Activated CD4-positive, CD25-positive, alpha-beta regulatory T cell treated with anti-CD3 and anti-CD28 coated beads, Interleukin-2, amount 50 U/mL, for 72 hours (primary cell): ENCODE measurements around the gene PPP1R37.
A peak's percentile ranks its signal among the peaks of the same experiment; 100 is the strongest.

Experiments used
- DNase-seq: peaks from one replicate; pipeline ENCODE4 v3.0.0; 2021

Gene PPP1R37, protein sequence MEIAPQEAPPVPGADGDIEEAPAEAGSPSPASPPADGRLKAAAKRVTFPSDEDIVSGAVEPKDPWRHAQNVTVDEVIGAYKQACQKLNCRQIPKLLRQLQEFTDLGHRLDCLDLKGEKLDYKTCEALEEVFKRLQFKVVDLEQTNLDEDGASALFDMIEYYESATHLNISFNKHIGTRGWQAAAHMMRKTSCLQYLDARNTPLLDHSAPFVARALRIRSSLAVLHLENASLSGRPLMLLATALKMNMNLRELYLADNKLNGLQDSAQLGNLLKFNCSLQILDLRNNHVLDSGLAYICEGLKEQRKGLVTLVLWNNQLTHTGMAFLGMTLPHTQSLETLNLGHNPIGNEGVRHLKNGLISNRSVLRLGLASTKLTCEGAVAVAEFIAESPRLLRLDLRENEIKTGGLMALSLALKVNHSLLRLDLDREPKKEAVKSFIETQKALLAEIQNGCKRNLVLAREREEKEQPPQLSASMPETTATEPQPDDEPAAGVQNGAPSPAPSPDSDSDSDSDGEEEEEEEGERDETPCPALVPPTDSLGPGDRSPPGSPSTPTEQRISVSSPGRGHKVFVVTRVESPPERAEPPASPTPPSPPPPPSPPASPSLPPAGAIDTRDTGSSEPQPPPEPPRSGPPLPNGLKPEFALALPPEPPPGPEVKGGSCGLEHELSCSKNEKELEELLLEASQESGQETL

DNA sequence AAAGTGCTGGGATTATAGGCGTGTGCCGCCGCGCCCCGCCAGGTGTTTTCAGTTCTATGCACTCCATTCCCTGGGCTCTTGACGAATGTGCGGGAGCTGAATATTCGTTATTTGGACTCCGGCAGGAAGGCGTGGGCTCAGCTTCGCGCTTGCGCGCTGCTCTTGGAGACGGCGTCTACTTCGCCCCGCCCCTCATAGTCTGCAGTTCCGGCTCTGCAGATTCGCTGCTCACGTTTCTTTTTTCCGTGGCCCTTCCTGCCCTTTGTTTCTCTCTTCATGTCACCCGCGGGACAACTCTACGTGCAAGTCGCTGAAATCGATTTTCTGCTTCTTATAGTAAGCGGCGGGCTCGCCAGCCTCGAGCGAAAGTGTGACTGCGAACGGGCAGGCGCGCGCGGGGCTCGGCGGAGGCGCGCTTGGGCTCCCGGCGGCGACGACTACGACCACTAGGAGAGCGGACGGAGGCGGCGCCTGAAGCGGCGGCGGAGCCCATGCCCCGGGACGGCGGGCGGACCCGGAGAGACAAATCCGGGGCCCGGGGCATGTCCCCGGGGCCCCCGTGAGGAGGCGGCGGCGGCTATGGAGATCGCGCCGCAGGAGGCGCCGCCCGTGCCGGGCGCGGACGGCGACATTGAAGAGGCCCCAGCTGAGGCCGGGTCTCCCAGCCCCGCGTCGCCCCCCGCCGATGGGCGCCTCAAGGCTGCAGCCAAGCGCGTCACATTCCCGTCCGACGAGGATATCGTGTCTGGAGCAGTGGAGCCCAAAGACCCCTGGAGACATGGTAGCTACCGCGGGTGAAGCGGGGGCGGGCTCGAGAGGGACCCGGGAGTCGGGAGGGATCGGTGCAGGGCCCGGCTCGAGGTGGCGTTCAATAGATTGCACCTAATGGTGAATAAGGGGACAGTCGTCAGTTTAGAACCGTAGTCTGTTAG lies at the start of gene PPP1R37:
TSS of gene PPP1R37 (plus strand) at position 433 of the 932 bp plus-strand sequence. CDS start at position 580, 147 bp downstream.
- DNase-seq, result peak; percentile 90

DNA sequence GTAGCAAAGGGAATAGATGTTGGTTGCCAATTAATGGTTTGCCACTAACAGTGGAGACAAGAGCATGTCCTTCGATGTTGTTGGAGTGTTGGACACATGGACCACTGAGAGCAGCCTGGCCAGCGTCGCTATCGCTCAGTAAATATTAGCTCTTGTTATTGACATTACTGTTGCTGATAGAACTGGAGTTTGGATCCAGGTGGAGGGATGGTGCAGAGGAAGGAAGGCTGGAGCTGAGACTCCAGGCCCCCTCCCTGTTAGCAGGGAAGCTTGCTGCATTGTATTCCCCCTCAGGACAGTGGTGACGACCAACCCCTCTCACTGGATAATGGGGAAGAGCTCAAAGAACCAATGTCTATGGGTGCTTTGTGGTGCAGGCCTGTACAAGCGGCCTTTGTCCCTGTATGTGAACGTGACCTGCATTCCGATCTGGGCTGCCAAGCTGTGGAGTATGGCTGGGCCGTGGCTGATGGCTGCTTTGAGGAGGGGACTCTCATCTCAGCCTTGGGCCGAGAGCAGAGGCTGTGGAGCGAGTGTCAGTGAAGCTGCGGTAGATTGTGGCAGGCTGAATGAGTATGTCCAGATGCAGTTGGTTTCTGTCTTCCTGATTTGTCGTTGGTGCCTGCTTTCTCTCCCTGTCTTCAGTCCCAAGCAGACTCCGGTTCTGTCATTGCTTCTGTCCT lies 47.2 kb upstream of the PPP1R37 start:
- no peak for DNase-seq

DNA sequence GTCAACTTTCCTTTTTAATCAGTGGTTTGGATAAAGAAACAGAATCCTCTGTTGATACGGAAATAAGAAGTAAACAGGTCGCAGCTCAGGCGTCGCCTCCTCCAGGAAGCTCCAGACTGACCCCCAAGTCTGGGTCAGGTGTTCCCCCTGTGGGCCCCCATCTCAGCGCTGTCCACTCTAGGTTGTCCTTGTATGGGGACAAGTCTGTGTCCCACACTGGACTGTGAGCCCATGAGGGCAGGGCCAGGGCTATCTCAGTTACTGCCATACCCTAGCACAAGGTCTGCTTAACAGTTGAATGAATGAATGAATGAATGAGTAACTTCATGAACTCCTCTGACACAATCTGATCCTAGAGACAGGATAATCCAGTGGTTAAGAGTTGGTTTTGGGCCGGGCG lies 46.6 kb upstream of the PPP1R37 start:
- DNase-seq, result no peak

DNA sequence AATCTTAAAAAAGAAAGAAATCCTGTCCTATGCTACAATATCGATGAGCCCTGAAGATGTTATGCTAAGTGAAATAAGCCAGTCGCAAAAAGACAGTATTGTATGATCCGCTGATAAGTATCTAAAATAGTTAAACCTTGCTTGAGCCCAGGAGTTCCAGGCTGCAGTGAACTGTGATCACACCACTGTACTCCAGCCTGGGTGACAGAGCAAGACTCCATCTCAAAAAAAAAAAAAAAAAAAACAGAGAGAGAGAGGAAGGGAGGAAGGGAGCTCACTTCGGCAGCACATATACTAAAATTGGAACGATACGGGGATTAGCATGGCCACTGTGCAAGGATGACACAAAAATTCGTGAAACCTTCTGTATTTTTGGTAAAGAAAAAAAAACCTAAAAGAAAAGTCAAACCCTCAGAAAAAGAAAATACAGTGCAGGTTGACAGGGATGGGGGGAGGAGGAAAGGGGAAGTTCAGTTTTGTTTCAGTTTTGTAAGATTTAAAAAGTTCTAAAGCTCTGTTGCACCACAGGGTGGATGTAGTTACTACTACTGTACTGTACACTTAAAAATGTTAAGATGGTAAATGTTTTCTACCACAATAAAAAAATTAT lies 45.7 kb upstream of the PPP1R37 start:
- no peak for DNase-seq

DNA sequence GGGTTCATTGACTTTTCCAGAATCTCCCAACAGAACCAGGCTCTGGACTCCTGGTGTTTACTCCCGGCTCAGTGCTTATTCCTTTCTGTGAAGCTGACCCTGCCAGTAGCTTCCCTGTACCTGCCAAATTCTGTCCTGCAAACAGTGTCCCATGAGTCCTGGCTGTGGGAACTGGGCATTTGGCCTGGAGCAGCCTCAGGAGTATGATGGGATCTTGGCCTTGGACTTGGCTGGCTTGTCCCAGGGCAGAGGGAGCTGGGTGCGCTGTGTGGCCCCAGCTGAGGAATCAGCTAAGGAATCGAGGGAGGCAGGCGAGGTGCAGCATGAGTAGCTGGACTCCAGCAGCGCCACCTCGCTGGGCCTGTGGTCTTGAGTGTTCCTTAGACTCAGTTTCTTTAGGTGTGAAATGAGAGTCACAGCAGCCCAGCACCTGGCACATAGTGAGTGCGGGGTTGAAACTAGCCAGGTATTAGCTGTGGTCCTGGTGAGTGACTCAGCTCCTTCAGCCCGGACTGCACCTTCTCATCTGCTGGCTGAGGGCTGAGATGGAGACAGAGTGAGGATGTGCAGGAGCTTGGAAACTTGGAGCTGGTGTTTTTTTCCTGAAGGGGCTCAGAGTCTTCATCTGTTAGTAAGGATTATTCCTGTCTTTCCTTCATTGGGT lies 43.8 kb upstream of the PPP1R37 start:
- DNase-seq, result no peak

DNA sequence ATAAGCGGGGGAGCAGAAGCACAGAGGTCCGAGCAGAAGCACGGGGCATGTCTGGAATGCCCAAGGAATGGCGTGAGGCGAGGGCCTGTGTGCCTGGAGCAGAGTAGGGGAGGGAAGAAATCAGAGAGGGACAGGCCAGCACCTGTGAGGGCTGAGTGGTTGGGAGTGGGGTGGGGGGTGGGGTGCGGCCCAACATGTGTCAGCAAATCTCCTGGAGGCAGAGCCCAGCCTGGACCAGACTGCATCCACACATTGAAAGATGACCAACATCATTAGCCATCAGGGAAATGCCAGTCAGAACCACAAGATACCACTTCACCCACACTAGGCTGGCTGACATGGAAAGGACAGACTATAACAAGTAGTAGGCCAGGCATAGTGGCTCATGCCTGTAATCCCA lies 42.9 kb upstream of the PPP1R37 start:
- no peak for DNase-seq

DNA sequence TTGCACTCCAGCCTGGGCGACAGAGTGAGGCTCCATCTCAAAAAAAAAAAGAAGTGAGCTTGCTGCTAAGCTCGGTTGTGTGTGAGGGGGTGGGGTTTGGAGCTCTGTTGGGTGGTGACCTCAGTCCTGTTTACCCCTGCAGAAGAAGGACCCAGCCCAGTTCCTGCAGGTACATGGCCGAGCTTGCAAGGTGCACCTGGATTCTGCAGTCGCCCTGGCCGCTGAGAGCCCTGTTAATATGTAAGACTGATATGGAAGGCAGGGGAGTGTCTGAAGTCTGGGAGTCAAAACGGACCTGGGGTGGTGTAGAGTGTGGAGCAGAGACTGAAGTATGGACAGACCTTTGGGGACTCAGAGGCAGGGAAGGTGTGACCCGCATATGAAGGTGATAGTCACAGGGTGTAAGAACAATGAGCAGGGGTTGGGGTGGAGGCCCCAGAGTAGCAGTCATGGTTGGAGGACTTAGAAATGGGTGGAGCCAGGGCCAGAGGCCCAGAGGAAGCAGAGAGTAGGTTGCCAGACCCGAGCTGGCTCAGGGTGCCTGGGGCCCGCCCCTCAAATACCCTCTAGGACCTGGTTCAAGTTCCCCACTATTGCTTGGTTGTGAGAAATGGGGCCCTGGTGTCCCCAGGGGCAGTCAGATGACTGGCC lies 40.9 kb upstream of the PPP1R37 start:
- no peak for DNase-seq

DNA sequence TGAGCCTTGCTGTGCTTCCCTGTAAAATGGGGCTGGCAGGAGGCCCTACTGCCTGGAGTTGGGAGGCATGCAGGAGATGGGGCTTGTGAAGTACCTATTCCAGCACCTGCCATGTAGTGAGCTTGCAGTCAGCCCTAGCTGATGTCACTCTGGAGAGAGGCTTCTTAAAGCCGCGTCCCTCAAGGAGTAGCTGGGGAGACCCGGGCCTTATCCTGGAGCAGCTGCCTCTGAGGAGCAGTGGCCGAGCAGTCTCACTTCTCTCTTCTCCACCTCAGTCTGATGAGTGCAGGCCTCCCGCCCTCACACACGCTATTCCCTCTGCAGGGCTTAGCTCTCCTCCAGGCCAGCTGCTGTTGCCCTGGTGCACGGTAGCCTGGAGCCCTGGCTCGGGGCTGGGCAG lies 36.1 kb upstream of the PPP1R37 start:
- no peak for DNase-seq

DNA sequence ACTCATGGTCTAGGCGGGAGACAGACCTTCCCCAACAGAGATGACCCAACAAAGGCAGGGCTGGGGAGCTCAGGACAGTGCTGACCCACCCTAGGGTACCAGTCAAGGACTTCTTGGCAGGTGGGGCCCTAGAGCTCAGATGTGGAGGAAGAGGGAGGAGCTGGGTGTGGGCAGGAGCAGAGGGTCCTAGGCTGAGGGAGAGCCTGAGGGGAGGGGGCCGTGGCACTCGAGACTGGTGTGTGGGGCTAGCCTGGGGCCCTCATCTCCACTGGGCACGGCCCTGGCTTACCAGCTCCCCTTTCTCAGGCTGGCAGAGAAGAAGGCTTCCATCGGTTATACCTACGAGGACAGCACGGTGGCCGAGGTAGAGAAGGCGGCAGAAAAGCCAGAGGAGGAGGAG lies 35.5 kb upstream of the PPP1R37 start:
- no peak for DNase-seq

DNA sequence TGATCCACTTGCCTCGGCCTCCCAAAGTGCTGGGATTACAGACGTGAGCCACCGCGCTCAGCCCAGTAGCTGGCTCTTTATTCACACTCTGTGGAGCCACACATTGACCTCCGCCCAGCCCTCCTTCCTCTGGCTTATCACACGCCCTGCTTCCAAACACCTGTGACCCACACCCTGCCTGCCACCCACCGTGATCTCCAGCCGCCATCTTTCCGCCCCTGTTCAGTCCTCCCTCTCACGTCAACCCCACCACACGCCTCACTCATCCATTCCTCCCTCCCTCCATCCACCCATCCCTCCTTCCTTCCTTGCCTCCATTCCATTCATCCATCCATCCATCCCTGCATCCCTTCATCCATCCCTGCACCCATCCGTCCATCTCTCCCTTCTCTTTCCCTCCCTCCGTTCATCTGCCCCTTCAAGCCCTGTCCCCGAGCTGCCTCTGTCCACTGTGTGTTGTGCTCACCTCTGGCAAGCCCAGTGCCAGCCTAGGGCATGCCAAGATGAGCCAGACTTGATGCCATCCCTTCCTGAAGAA lies 34.3 kb upstream of the PPP1R37 start:
- no peak for DNase-seq

DNA sequence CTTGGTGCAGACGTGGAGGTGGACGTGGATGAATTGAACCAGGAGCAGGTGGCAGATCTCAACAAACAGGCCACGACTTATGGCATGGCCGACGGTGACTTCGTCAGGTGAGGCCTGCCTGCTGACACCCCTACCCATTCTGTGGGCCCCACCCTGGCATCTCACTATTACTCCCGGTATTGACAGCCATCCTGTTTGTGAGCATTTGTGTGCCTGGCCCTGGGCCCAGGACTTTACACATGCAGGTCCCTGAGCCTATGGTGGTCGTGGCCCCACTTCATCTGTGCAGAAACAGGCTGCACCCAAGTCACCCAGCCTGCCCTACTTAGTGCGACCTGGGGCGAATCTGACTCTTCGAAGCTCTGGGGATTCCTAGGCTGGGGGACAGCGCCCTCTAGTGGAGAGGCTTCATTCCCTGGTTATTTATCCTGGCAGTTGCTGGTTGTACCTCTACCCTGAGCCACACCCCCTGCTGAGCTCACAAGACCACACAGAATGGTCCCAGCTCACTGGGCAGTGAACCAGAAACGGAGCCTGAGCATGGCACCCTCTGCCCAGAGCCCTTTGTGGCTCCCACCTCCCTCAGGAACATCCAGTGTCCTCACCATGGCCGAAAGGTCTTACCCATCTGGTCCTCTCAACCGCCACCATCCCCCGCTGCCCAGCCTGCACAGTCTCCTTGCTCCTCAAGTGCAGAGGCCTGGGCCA lies 33.6 kb upstream of the PPP1R37 start:
- peak; percentile 80 for DNase-seq

DNA sequence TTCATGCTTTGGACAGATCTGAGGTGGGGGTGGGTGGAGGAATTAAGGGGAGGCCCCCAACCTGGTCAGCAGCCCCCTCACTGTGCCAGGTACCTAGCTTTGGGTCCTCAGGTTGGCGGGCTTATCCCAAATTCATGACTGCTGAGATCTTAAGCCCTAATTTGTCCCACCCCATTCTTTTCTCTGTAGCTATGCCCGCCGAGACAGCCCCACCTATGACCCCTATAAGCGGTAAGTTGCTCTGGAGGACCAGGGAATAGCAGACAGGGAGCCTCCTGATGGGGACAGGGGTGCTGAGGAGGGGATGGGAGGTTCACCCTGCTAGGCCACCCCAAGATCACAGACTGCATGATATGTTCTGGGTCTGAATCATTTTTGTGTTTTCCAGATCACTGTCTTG lies 31.0 kb upstream of the PPP1R37 start:
- no peak for DNase-seq

DNA sequence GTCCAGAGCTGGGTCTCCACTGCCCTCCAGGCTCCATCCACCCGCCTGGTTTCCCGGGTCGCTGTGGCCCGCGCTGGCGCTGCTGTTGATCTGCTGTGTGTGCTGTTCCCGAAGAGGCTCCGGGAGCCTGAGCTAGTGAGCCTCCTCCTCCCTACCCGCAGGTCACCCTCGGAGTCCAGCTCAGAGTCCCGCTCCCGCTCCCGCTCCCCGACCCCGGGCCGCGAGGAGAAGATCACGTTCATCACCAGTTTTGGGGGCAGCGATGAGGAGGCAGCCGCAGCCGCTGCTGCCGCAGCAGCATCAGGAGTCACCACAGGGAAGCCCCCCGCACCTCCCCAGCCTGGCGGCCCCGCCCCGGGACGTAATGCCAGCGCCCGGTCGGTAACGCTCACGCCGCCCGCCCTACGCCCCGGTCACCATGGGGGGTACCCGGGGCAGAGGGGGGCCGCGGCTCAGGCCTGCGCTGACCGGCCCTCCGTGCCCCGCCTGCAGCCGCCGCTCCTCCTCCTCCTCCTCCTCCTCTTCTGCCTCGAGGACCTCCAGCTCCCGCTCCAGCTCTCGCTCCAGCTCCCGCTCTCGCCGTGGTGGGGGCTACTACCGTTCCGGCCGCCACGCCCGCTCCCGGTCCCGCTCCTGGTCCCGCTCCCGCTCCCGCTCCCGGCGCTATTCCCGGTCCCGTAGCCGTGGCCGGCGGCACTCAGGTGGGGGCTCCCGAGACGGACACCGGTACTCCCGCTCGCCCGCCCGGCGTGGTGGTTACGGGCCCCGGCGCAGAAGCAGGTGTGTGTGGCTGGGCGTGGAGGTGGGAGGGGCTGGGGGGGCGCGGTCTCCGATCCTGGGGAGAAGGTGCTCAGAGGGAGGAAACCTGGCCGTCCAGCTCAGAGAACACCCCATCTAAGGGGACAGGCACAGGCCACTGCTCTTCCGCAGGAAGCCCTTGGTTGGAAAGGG lies 28.9 kb upstream of the PPP1R37 start:
- DNase-seq, result no peak

DNA sequence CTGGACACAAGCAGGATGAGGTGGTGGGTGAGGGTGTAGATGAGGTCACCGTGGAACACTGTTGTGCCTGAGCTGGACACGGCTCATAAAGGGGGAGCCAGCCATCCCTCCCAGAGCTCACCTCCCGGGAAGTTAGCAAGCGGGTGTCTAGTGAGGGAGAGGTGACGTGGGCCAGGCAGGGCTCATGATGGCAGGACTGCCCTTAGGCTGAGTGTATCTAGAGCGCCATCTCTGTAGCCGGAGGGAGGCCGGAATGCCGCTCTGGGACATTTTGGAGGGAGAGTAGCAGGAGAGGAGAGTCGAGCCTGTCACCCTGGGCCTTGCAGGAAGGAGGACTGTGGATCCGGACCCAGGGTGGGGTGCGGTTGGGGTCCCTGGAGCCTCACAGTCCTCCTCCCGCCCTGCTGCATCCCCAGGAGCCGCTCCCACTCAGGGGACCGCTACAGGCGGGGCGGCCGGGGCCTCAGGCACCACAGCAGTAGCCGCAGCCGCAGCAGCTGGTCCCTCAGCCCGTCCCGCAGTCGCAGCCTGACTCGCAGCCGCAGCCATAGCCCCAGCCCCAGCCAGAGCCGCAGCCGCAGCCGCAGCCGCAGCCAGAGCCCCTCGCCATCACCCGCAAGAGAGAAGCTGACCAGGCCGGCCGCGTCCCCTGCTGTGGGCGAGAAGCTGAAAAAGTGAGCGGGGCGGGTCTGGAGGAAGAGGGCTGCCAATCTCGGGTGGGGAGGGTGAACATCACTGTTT lies 25.9 kb upstream of the PPP1R37 start:
- DNase-seq, result no peak

DNA sequence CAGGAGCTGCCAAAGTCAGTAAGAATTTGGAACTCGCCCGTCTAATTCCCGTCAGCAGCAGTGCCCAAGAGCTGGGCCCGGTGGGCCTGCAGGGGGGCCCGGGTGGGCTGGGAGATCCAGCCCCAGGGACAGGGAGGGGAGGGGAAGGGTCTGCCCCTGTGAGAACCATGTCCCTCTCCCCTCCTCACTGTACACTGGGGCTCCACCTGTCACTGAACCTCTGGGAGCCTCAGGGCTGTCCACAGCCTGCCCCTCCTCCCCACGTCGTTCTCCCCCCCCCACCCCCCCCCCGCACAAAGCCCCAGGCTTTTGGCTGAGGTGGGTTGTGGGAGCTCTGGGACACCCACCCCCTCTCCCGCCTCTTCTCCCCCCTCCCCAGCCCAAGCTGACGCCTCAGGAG lies 24.9 kb upstream of the PPP1R37 start:
- DNase-seq, result no peak

DNA sequence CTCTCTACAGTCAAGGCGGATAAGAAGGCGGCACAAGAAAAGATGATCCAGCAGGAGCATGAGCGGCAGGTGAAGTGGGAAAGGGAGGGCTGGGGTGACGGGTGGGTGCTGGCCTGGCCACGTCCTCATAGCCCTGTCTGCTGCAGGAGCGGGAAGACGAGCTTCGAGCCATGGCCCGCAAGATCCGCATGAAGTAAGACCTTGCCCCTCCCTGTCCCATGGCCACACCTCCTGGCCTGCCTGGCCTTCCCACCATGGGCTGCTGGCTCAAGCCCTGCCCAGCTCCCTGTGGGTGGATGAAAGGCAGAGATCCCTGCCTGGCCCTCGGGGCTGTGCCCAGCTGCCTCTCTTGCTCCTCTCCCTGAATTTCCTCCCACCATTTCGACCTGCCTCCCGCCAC lies 23.9 kb upstream of the PPP1R37 start:
- DNase-seq, result no peak

DNA sequence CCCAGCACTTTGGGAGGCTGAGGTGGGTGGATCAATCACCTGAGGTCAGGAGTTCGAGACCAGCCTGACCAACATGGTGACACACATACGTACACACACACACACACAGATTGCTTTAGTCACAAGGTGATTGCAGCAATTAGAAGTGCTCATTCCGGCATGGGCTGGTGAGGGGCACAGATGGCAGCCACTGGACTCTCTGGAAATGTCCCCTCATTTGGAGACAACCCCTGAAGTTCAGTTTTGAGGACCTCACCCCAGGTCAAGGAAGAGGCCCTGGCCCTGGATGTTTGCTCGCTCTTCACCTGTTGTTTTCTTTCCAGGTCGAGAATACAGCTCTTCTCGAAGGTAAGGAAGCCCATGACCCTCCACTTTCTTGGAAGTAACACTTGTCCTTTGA lies 22.8 kb upstream of the PPP1R37 start:
- no peak for DNase-seq

DNA sequence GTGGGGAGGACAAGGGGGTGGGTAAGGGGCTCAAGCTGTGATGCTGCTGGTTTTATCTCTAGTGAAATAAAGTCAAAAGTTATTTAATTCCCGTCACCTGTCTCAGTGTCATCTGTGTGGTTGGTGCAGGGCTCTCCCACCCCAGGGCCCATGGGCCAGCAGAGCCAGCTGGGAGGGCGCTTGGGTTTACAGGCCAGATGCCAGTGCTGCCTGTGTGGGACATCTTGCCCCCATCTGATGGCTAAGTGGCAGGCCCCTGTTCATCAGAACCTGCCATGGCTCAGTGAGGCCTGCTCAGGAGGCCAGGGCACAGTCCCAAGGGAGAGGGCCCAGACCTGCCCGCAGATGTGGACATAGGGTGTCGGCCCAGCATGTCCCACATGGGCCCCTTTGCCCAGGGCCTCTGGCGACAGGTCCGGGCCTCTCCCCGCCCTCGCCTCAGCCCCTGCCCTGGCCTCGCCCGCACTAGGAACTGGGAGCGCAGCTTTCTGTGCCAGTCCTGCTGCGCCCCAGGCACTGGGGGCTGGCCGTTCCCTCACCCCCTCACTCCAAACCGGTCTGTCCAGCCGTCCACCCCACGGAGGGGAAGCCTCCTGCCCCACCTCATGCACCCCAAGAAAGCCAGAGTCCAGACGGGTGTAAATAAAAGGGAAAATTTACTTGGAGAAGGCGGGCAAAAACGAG lies 22.0 kb upstream of the PPP1R37 start:
- DNase-seq, result no peak
